ENCODE data around the gene SPACA6.
A peak's percentile ranks its signal among the peaks of the same experiment; 100 is the strongest.
"Not testable (repeated sequence)": the region's sequence is repeated elsewhere in the genome, so short reads cannot be mapped to it uniquely, and the experiment has no call there.

Gene SPACA6

GRCh38 chr19:51706885-51707284 lies 13.8 kb downstream of the SPACA6 start:
- no peak for DNase-seq

GRCh38 chr19:51708811-51709210 lies 15.7 kb downstream of the SPACA6 start:
- no peak for DNase-seq

GRCh38 chr19:51709575-51709974 lies 16.4 kb downstream of the SPACA6 start:
- no peak for DNase-seq

GRCh38 chr19:51710163-51710562 lies 17.0 kb downstream of the SPACA6 start:
- DNase-seq = no peak

GRCh38 chr19:51711702-51712101 lies 18.6 kb downstream of the SPACA6 start:
- DNase-seq = no peak

GRCh38 chr19:51712461-51713081 lies 19.4 kb downstream of the SPACA6 start:
- no peak for DNase-seq

GRCh38 chr19:51713319-51714285 lies 20.5 kb downstream of the SPACA6 start:
- DNase-seq = no peak

- DNase-seq = peak in 1 of 2 donors; percentile 43
Observed at GRCh38 chr19:51714848-51715247, 21.7 kb downstream of the SPACA6 start.

GRCh38 chr19:51715850-51716249 lies 22.7 kb downstream of the SPACA6 start:
- DNase-seq = no peak

GRCh38 chr19:51716925-51717324 lies 23.8 kb downstream of the SPACA6 start:
- no peak for DNase-seq

GRCh38 chr19:51719251-51719988 lies 26.3 kb downstream of the SPACA6 start:
- no peak for DNase-seq

- no peak for DNase-seq
Observed at GRCh38 chr19:51721905-51722304, 28.8 kb downstream of the SPACA6 start.

- DNase-seq = no peak
Observed at GRCh38 chr19:51722492-51722891, 29.4 kb downstream of the SPACA6 start.

- DNase-seq = no peak
Observed at GRCh38 chr19:51724543-51724942, 31.4 kb downstream of the SPACA6 start.

GRCh38 chr19:51726049-51726448 lies 32.9 kb downstream of the SPACA6 start:
- DNase-seq = peak; percentile 15 to 55

- no peak for DNase-seq
Observed at GRCh38 chr19:51727349-51727880, 34.3 kb downstream of the SPACA6 start.

GRCh38 chr19:51729781-51730180 lies 36.7 kb downstream of the SPACA6 start:
- DNase-seq = no peak

GRCh38 chr19:51733742-51734522 lies 40.8 kb downstream of the SPACA6 start:
- no peak for DNase-seq

- peak; percentile 97 to 99 for DNase-seq
Observed at GRCh38 chr19:51735759-51736449, 42.8 kb downstream of the SPACA6 start.

GRCh38 chr19:51737389-51737788 lies 44.3 kb downstream of the SPACA6 start:
- DNase-seq = no peak

GRCh38 chr19:51737924-51738323 lies 44.8 kb downstream of the SPACA6 start:
- no peak for DNase-seq

GRCh38 chr19:51738523-51738922 lies 45.4 kb downstream of the SPACA6 start:
- DNase-seq = not testable (repeated sequence)
